BJ (cell line): ENCODE data around the gene MLX. TPM values are rescaled to one million over a fixed set of nuclear protein-coding genes. Genes with fewer than 3 reads are reported as not detected.

ENCODE experiments used
- CTCF ChIA-PET: fragments of 350-600 bp; formaldehyde crosslinking; extraction: SDS; loops from one replicate; lab custom pipeline; 2021; ENCODE audit warnings: antibody characterized with exemption, inconsistent platforms; lab: Yijun Ruan, JAX
- POLR2A ChIA-PET: fragments of 300-600 bp; sonication (Branson Sonifier 250); formaldehyde crosslinking; extraction: SDS; loops from one replicate; lab custom pipeline; 2021; ENCODE audit warnings: antibody characterized with exemption; lab: Charles Lee
- DNase-seq: peaks from one replicate; pipeline ENCODE4 v3.0.0-alpha.2; 2011; ENCODE audit warnings: low read depth
- H3K27me3 ChIP-seq: 2 replicates; pipeline ENCODE4 v1.6.0; 2011; ENCODE audit warnings: low read length; ENCODE audit not compliant: control insufficient read depth, insufficient read depth
- H3K36me3 ChIP-seq: 2 replicates; pipeline ENCODE4 v1.5.1; 2011; ENCODE audit warnings: low read length; ENCODE audit not compliant: control insufficient read depth, insufficient read depth
- H3K4me3 ChIP-seq: 2 replicates; pipeline ENCODE4 v1.5.1; 2011; ENCODE audit warnings: low read depth, mild to moderate bottlenecking, control low read depth, low read length
- polyA plus RNA-seq: library from polyadenylated mRNA; depleted of rRNA; stranded (reverse); fragments of >200 nt; gene quantifications from 2 replicates; pipeline ENCODE4 v1.2.3, GENCODE V29; 2011
- TF ChIP-seq, protein P1 (sequence below): IDR thresholded peaks from 2 replicates; pipeline ENCODE4 v1.5.1; 2011; ENCODE audit warnings: low read depth, mild to moderate bottlenecking, control low read depth, inconsistent platforms, low read length, moderate library complexity; ENCODE audit not compliant: insufficient read depth

MLX gene
- polyA plus RNA-seq, 1 experiment = 50.1 TPM

DNA sequence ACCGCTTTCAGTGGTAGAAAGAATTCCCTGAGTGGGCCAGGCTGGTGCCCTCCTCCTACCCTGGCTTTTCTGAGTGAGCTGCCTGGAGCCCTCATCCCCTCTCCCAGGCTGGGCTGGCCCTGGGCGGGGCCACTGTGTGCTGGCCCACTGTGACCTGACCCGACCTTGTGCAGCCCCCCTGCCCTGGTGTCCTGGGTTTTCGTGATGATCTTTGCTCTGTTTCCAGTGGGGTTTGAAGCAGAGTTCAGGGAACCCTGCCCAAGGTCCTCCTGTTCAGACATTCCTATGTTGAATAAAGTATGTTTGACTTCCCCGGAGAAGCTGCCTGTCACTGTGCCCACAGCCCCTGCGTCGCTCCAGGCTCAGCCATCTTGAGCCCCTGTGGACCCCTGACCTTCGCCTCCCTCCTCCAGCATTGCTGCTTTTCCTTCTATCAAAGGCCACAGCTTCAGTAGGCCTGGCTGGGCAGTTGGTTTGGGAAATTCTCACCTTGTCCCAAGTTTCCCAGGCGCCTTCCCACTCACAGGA is 44.6 kb upstream of the MLX start:
- ChIA-PET CTCF (interaction anchor here (1.1 kb wide), 1 partner anchor 211 kb away, joined by 4 read pairs; no protein-coding TSS in a partner anchor), POLR2A (no interaction called here)
- H3K27me3 ChIP-seq = no peaks in the 10 kb centered on the region
- no peak for DNase-seq
- TF ChIP-seq, protein P1, sequence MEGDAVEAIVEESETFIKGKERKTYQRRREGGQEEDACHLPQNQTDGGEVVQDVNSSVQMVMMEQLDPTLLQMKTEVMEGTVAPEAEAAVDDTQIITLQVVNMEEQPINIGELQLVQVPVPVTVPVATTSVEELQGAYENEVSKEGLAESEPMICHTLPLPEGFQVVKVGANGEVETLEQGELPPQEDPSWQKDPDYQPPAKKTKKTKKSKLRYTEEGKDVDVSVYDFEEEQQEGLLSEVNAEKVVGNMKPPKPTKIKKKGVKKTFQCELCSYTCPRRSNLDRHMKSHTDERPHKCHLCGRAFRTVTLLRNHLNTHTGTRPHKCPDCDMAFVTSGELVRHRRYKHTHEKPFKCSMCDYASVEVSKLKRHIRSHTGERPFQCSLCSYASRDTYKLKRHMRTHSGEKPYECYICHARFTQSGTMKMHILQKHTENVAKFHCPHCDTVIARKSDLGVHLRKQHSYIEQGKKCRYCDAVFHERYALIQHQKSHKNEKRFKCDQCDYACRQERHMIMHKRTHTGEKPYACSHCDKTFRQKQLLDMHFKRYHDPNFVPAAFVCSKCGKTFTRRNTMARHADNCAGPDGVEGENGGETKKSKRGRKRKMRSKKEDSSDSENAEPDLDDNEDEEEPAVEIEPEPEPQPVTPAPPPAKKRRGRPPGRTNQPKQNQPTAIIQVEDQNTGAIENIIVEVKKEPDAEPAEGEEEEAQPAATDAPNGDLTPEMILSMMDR = no peak
- H3K36me3 ChIP-seq = 0 out of 2 replicates have a peak, but pooled peaks cover 2% of the 10 kb centered on the region
- H3K4me3 ChIP-seq = no peak overlapping the region

DNA sequence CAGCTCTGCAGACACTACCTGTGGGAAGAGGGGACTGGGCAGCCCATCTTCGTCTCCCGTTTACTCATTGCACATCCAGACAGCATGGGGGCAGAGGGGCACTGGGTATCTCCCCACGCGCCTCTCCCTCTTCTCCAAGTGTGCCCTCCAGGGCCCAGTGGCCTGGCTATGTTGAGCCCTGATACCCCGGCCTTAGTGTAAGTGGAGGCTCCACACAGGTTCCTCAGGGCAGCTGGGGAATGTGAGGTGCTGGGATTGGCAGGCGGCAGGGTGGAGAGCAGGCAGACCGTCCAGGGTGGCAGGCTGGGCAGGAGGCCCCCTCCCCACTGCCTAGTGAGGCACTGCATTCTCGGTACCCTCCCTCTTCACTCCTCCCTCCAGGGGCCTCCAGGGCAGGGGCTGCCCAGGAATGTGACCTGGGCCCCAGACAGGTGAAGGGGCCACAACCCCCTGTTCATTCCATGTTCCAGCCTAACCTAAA is 44.1 kb upstream of the MLX start:
- 0 out of 2 replicates have a peak, but pooled peaks cover 2% of the 10 kb centered on the region for H3K36me3 ChIP-seq
- H3K4me3 ChIP-seq = no peak overlapping the region
- no peaks in the 10 kb centered on the region for H3K27me3 ChIP-seq
- TF ChIP-seq, protein P1 = no peak
- DNase-seq = no peak
- CTCF ChIA-PET = interaction anchor here (1.1 kb wide), 1 partner anchor 211 kb away, joined by 4 read pairs; no protein-coding TSS in a partner anchor
- POLR2A ChIA-PET = no interaction called here

DNA sequence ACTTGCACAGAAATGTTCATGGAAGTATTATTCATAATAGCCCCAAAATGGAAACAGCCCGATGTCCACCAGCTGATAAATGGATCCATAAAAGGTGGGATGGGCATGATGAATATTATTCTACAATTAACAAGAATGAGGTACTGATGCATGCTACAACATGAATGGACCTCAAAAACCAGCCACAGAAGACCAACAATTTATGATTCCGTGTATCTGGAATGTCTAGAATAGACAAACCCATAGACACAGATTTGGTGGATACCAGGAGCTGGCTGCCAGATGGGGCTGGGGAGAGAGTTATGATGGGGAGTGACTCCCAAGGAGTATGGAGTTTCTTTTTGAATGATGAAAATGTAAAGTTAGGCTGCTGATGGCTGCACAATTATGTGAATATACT is 41.7 kb upstream of the MLX start:
- POLR2A ChIA-PET = interaction anchor here (0.8 kb wide), 1 partner anchor 11 kb away, joined by 3 read pairs; no protein-coding TSS in a partner anchor
- H3K36me3 ChIP-seq = 0 out of 2 replicates have a peak, but pooled peaks cover 2% of the 10 kb centered on the region
- no peaks in the 10 kb centered on the region for H3K27me3 ChIP-seq
- H3K4me3 ChIP-seq = no peak overlapping the region
- CTCF ChIA-PET = interaction anchor here (0.6 to 1.6 kb wide), 7 partner anchors 9 to 341 kb away, joined by 3 to 9 read pairs (median 3); partner anchors contain the start of gene NAGLU
- TF ChIP-seq, protein P1 = no peak
- peak; percentile 59 for DNase-seq

DNA sequence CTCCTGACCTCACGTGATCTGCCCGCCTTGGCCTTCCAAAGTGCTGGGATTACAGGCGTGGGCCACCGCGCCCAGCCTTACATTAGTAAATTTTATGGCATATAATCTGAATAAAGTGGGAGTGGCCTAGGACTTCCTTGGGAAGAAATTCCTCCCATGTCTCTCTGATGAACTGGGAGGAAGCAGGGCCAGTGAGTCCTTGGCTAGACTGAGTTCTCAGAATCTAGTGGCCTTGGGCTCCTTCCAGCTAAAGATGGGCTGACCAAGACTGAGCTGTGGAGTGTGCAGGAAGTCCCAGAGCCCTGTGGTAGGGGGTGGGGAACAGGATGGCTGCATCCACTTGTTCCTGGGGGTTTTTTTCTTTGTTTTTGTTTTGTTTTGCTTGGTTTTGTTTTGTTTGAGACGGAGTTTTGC is 40.9 kb upstream of the MLX start:
- Histone ChIP-seq H3K27me3 (no peaks in the 10 kb centered on the region), H3K4me3 (no peak overlapping the region), H3K36me3 (0 out of 2 replicates have a peak, but pooled peaks cover 2% of the 10 kb centered on the region)
- ChIA-PET POLR2A (no interaction called here), CTCF (interaction anchor here (1.1 to 2.6 kb wide), 9 partner anchors 8 to 405 kb away, joined by 3 to 49 read pairs (median 12); partner anchors contain the start of gene KAT2A)
- TF ChIP-seq, protein P1 = no peak
- DNase-seq = no peak

DNA sequence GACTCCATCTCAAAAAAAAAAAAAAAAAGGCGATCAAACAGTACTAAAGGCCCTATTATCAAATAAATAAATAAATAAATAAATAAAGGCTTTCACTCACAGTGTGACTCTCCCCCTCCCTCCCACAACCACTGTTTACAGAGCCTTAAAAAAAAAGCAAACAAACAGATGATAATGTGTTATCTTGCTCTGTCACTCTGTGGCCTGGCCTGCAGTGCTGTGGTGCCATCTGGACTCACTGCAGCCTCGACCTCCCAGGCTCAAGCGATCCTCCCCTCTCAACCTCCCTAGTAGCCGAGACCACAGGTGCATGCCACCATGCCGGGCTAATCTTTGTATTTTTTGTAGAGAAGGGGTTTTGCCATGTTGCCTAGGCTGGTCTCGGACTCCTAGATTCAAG is 39.0 kb upstream of the MLX start:
- 0 out of 2 replicates have a peak, but pooled peaks cover 1% of the 10 kb centered on the region for H3K36me3 ChIP-seq
- TF ChIP-seq, protein P1 = no peak
- ChIA-PET POLR2A (interaction anchor here (1.1 kb wide), 1 partner anchor 9 kb away, joined by 5 read pairs; no protein-coding TSS in a partner anchor), CTCF (interaction anchor here (0.6 to 4.2 kb wide), 35 partner anchors 8 to 510 kb away, joined by 3 to 49 read pairs (median 5); partner anchors contain the start of genes CAVIN1, KAT2A, KCNH4 and NAGLU)
- no peaks in the 10 kb centered on the region for H3K27me3 ChIP-seq
- no peak for DNase-seq
- no peak overlapping the region for H3K4me3 ChIP-seq
